ENCODE measurements around the gene DNAJC15. TPM values are rescaled to one million over a fixed set of nuclear protein-coding genes. Genes with fewer than 3 reads are reported as not detected.
A peak's percentile ranks its signal among the peaks of the same experiment; 100 is the strongest.

The DNAJC15 gene
- total RNA-seq, 1 donor from 2014 or later, result 21.6 TPM

DNA sequence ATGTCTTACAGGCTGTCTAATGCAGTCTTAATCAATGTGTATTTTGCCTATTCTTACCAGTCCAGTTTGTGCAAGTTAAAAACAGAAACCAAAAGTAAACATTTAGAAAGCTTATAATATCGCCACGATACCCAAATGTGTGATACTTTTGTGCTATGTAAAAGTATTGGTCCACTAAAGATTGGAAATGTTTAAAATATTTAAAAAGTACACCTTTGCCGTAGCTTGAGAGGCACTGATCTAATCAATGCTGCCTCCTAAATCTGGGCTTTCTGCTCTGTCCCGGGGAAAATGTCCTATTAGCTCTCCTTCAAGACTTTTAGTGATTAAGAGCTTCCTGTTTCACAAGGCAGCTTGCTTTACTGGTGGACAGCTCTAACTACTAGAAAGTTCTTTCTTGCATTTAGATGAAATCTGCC is 64.7 kb downstream of the DNAJC15 start:
- no peaks in the 10 kb centered on the region for H3K27me3 Mint-ChIP-seq (ENCODE audit: low read depth)
- H3K4me1 Mint-ChIP-seq (ENCODE audit: low read depth), result peaks cover 19% of the 10 kb centered on the region
- peaks cover 6% of the 10 kb centered on the region for H3K36me3 Mint-ChIP-seq (ENCODE audit: low read depth)
- DNase-seq (ENCODE audit: low spot score), result no peak
- H3K9me3 Mint-ChIP-seq (ENCODE audit: low read depth), result peaks cover 4% of the 10 kb centered on the region
- no peak overlapping the region for H3K27ac Mint-ChIP-seq (ENCODE audit: unreplicated experiment)
- H3K4me3 Mint-ChIP-seq (ENCODE audit: unreplicated experiment), result no peak overlapping the region
- TF ChIP-seq, protein P1, sequence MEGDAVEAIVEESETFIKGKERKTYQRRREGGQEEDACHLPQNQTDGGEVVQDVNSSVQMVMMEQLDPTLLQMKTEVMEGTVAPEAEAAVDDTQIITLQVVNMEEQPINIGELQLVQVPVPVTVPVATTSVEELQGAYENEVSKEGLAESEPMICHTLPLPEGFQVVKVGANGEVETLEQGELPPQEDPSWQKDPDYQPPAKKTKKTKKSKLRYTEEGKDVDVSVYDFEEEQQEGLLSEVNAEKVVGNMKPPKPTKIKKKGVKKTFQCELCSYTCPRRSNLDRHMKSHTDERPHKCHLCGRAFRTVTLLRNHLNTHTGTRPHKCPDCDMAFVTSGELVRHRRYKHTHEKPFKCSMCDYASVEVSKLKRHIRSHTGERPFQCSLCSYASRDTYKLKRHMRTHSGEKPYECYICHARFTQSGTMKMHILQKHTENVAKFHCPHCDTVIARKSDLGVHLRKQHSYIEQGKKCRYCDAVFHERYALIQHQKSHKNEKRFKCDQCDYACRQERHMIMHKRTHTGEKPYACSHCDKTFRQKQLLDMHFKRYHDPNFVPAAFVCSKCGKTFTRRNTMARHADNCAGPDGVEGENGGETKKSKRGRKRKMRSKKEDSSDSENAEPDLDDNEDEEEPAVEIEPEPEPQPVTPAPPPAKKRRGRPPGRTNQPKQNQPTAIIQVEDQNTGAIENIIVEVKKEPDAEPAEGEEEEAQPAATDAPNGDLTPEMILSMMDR (IDR thresholded peaks at IDR 0.05), result no peak

DNA sequence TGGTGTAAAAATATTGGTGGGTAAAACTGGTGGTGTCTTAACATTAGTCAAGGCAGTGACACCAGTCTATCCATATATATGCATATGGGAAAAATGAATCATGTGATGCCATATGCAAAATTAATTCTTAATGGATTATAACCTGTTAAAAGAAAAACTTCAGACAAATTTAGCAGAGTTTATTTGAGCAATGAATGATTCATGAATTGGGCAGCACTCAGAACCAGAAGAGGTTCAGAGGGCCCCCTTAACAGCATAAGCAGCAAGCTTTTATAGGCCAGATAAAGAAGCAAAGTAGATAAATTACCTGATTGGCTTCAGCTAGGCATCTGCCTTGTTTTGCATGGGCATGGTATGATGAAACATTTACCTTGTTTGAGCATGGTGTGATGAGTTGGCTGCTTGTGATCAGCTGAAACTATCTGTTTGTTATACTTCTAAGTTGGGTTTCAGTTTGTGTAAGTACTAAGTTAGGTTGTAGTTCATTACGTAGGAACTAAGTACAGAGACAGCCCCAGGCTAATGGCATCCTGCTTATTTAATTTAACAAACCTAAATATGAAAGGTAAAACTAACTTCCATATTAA is 66.6 kb downstream of the DNAJC15 start:
- TF ChIP-seq, protein P1 (IDR thresholded peaks at IDR 0.05), result no peak
- Mint-ChIP-seq H3K9me3 (ENCODE audit: low read depth) (peaks cover 4% of the 10 kb centered on the region), H3K36me3 (ENCODE audit: low read depth) (peaks cover 6% of the 10 kb centered on the region), H3K27ac (ENCODE audit: unreplicated experiment) (no peak overlapping the region), H3K27me3 (ENCODE audit: low read depth) (no peaks in the 10 kb centered on the region), H3K4me3 (ENCODE audit: unreplicated experiment) (no peak overlapping the region), H3K4me1 (ENCODE audit: low read depth) (peaks cover 21% of the 10 kb centered on the region)
- DNase-seq (ENCODE audit: low spot score), result no peak

DNA sequence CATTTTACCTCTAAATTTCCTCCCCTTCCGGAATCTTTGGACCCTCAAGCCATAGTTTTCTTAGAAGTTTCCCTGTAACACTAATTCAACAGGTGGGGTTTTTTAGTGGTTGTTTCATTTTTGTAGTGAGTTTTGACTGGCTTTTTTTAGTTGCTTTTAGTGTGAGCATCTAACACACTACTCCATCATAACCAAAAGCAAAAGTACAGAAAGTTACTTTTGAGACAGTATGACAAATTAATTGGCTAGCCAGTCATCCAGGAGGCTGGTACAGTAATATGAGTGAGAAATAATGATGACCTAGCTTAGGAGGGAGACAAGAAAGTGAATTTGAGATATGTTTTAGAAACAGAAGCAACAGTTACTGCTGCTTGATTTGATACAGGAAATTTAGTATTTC is 71.5 kb downstream of the DNAJC15 start:
- H3K36me3 Mint-ChIP-seq (ENCODE audit: low read depth), result peaks cover 7% of the 10 kb centered on the region
- no peaks in the 10 kb centered on the region for H3K9me3 Mint-ChIP-seq (ENCODE audit: low read depth)
- H3K27me3 Mint-ChIP-seq (ENCODE audit: low read depth), result no peaks in the 10 kb centered on the region
- H3K4me3 Mint-ChIP-seq (ENCODE audit: unreplicated experiment), result no peak overlapping the region
- H3K27ac Mint-ChIP-seq (ENCODE audit: unreplicated experiment), result no peak overlapping the region
- peaks cover 17% of the 10 kb centered on the region for H3K4me1 Mint-ChIP-seq (ENCODE audit: low read depth)
- no peak for DNase-seq (ENCODE audit: low spot score)
- TF ChIP-seq, protein P1 (IDR thresholded peaks at IDR 0.05), result no peak

DNA sequence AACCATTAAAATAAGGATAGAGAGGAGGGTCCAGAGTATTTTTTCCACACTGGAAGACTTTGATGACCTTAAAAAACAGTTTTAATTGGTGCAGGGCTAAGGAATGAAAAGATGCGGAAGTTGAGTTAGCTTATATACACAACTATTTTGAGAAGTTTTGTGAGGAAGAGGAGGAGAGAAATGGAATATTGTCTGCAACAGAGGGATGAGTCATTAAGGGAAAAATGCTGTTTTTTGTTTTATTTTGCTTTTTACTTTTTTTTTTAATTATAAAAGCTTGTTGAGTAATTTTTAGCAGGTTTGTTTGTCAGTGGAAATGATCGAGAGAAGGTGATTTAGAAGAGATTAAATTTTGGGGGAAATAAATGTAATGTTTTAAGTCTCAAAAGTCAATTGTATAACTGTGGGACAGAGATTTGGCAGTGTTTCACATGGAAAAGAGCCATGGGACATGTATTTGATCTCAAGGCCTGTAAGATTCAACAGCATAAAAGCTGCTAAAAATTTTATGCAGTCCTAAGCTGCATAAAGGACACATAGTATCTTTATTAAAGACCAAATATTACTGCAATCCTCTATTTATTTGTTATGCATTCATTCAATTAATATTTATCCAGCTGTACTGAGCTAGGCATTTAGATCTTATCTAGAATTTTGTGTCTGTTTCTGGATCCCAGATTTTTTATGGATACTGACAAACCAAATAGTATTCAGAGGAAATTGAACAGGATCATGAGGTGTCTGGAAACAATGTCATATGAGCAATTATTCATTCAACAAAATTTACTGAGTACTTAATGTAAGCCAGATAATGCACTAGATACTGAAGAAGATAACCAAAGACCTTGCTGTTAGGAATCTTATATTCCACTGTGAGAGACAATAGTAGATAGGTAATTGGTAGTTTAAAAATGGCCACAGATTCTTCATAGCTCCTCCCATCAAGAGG is 72.7 kb downstream of the DNAJC15 start:
- H3K4me1 Mint-ChIP-seq (ENCODE audit: low read depth), result peaks cover 17% of the 10 kb centered on the region

DNA sequence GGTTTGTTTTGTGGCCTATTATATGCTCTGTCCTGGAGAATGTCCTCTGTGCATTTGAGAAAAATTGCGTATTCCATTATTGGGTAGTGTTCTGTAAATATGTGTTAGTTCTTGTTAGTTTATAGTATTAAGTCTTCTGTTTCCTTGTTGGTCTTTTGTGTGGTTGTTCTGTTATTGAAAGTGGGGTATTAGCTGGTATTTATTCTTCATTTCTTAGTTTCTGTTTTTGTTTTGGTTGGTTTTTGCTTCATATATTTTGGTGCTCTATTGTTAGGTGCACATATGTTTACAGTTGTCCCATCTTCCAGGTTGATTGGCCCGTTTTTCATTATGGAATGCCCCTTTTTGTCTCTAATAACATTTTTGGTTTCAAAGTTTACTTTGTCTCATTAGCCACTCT is 77.3 kb downstream of the DNAJC15 start:
- H3K27me3 Mint-ChIP-seq (ENCODE audit: low read depth), result no peaks in the 10 kb centered on the region
- no peak overlapping the region for H3K4me3 Mint-ChIP-seq (ENCODE audit: unreplicated experiment)
- peaks cover 23% of the 10 kb centered on the region for H3K4me1 Mint-ChIP-seq (ENCODE audit: low read depth)
- TF ChIP-seq, protein P1 (IDR thresholded peaks at IDR 0.05), result no peak
- no peak overlapping the region for H3K27ac Mint-ChIP-seq (ENCODE audit: unreplicated experiment)
- DNase-seq (ENCODE audit: low spot score), result no peak
- H3K36me3 Mint-ChIP-seq (ENCODE audit: low read depth), result peaks cover 14% of the 10 kb centered on the region
- peaks cover 15% of the 10 kb centered on the region for H3K9me3 Mint-ChIP-seq (ENCODE audit: low read depth)

More for the DNA sequence above, 72.7 kb downstream of the DNAJC15 start:
- Mint-ChIP-seq H3K4me3 (ENCODE audit: unreplicated experiment) (no peak overlapping the region), H3K36me3 (ENCODE audit: low read depth) (peaks cover 9% of the 10 kb centered on the region), H3K27me3 (ENCODE audit: low read depth) (no peaks in the 10 kb centered on the region), H3K27ac (ENCODE audit: unreplicated experiment) (peak overlapping the region; percentile 24), H3K9me3 (ENCODE audit: low read depth) (peaks cover 7% of the 10 kb centered on the region)
- TF ChIP-seq, protein P1 (IDR thresholded peaks at IDR 0.05), result no peak
- no peak for DNase-seq (ENCODE audit: low spot score)

Data from chondrocyte (in vitro differentiated cells).